ENCODE results near the gene C2CD5. TPM values are rescaled to one million over a fixed set of nuclear protein-coding genes. Genes with fewer than 3 reads are reported as not detected.
"Not testable (repeated sequence)": the region's sequence is repeated elsewhere in the genome, so short reads cannot be mapped to it uniquely, and the experiment has no call there.

The C2CD5 gene
- total RNA-seq, 1 experiment from 2014 or later = 44.6 TPM

DNA sequence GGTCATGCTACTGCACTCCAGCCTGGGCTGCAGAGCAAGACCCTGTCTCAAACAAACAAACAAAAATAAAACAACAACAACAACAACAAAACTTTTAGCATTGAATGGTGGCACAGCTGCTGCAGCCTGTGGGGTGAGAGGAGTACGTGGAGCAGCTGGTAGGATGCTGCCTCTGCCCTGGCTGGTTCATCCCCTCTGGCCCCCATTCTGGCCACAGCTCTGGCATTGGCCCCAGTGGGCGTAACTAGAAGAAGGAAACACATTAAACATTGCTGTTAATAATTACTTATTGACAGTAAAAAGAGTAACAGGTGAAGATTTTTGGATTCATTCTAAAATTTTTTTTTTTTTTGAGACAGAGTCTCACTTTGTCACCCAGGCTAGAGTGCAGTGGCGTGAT, 28.8 kb upstream of the C2CD5 start:
- Mint-ChIP-seq H3K36me3 (ENCODE audit: insufficient read depth, unreplicated experiment) (no peaks in the 10 kb centered on the region), H3K27ac (ENCODE audit: unreplicated experiment) (no peak overlapping the region), H3K9me3 (ENCODE audit: unreplicated experiment) (peaks cover 10% of the 10 kb centered on the region), H3K4me3 (ENCODE audit: unreplicated experiment) (no peak overlapping the region), H3K27me3 (ENCODE audit: insufficient read depth, unreplicated experiment) (no peaks in the 10 kb centered on the region), H3K4me1 (ENCODE audit: low read depth, unreplicated experiment) (no peaks in the 10 kb centered on the region)
- peaks cover 3% of the 10 kb centered on the region; the same call in 1 of the 2 replicates for H3K9me3 ChIP-seq
- H3K4me3 ChIP-seq (ENCODE audit: low read depth, low read length) = no peak overlapping the region
- no TSS peak for BruUV-seq (replicated peaks)
- intact Hi-C loops (cut with micrococcal nuclease; ENCODE audit: unreplicated experiment) = no loop called here
- no peaks in the 10 kb centered on the region for H3K27me3 ChIP-seq (replicated peaks; ENCODE audit: control insufficient read depth, insufficient read depth, low read length)
- H3K4me1 ChIP-seq = peaks cover 5% of the 10 kb centered on the region
- no peak for TF ChIP-seq CTCF (IDR thresholded peaks at IDR 0.05; ENCODE audit: insufficient read depth in 1 of 2, low read depth in 1 of 2, low read length in 1 of 2, severe bottlenecking in 1 of 2, unreplicated experiment in 1 of 2)
- CTCF ChIA-PET = interaction anchor here (0.7 kb wide), 1 partner anchor 188 kb away, joined by 4 read pairs; no protein-coding TSS in a partner anchor
- no peak for DNase-seq
- POLR2A ChIA-PET = no interaction called here
- H3K36me3 ChIP-seq (ENCODE audit: control insufficient read depth, insufficient read depth, low read length) = no peaks in the 10 kb centered on the region

GRCh38 chr12:22569253-22569652, 24.9 kb upstream of the C2CD5 start:
- no peak overlapping the region for H3K4me3 ChIP-seq (ENCODE audit: low read depth, low read length)
- no peak overlapping the region for H3K4me3 Mint-ChIP-seq (ENCODE audit: unreplicated experiment)
- no peaks in the 10 kb centered on the region for H3K4me1 ChIP-seq
- ChIA-PET CTCF (no interaction called here), POLR2A (no interaction called here)
- H3K36me3 Mint-ChIP-seq (ENCODE audit: insufficient read depth, unreplicated experiment) = no peaks in the 10 kb centered on the region
- no peak for TF ChIP-seq CTCF (IDR thresholded peaks at IDR 0.05; ENCODE audit: insufficient read depth in 1 of 2, low read depth in 1 of 2, low read length in 1 of 2, severe bottlenecking in 1 of 2, unreplicated experiment in 1 of 2)
- no peak overlapping the region for H3K27ac Mint-ChIP-seq (ENCODE audit: unreplicated experiment)
- H3K9me3 Mint-ChIP-seq (ENCODE audit: unreplicated experiment) = peaks cover 10% of the 10 kb centered on the region
- H3K27me3 Mint-ChIP-seq (ENCODE audit: insufficient read depth, unreplicated experiment) = no peaks in the 10 kb centered on the region
- no peaks in the 10 kb centered on the region for H3K4me1 Mint-ChIP-seq (ENCODE audit: low read depth, unreplicated experiment)
- no peak for DNase-seq
- no TSS peak for BruUV-seq (replicated peaks)
- H3K27me3 ChIP-seq (replicated peaks; ENCODE audit: control insufficient read depth, insufficient read depth, low read length) = no peaks in the 10 kb centered on the region
- H3K36me3 ChIP-seq (ENCODE audit: control insufficient read depth, insufficient read depth, low read length) = no peaks in the 10 kb centered on the region
- no peaks in the 10 kb centered on the region for H3K9me3 ChIP-seq
- intact Hi-C loops (cut with micrococcal nuclease; ENCODE audit: unreplicated experiment) = no loop called here

DNA sequence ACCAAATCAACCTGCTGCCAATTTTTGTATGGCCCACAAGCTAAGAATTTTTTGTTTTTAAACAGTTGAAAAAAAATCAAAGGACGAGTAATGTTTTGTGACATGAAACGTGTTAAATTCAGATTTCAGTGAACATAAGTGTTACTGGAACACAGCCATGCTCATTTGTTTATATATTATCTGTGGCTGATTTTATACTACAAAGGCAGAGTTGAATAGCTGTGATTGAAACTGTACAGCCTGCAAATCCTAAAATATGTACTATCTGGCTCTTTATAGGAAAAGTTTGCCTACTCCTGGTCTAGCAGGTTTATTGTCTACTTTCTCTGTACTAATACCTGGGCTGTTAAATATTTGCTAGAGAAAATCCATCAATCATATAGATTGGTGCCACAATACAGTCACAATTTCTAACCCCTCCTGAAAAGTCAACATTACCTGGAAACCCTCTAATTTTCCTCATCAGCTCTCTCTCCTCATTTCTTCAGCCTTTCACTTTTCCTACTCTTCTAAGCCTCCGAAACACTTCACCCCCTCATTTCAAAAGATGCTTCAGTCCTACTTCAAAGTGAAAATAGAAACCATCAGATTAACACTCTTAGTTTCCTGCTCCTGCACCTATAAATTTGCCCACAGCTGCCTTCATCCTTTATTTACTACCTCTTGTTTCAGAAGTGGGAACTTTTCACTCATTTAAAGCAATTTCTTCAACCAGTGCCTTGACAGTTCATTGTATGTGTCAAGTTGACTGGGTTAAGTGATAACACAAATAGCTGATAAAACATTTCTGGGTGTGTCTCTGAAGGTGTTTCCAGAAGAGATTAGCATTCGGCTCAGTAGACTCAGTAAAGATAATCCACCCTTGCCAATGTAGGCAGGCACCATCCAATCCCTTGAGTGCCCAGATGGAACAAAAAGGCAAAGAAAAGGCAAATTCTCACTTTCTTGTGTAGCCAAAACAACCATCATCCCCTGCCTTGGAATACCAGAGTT, 18.0 kb upstream of the C2CD5 start:
- Mint-ChIP-seq H3K9me3 (ENCODE audit: unreplicated experiment) (peaks cover 20% of the 10 kb centered on the region), H3K4me3 (ENCODE audit: unreplicated experiment) (peak overlapping the region; percentile 8), H3K27ac (ENCODE audit: unreplicated experiment) (peak overlapping the region; percentile 15), H3K4me1 (ENCODE audit: low read depth, unreplicated experiment) (peaks cover 31% of the 10 kb centered on the region), H3K27me3 (ENCODE audit: insufficient read depth, unreplicated experiment) (no peaks in the 10 kb centered on the region), H3K36me3 (ENCODE audit: insufficient read depth, unreplicated experiment) (no peaks in the 10 kb centered on the region)
- peaks cover 28% of the 10 kb centered on the region for H3K4me1 ChIP-seq
- DNase-seq = peak in 1 of 2 experiments; percentile 45
- TF ChIP-seq CTCF (IDR thresholded peaks at IDR 0.05; ENCODE audit: insufficient read depth in 1 of 2, low read depth in 1 of 2, low read length in 1 of 2, severe bottlenecking in 1 of 2, unreplicated experiment in 1 of 2) = no peak
- H3K4me3 ChIP-seq (ENCODE audit: low read depth, low read length) = no peak overlapping the region
- no TSS peak for BruUV-seq (replicated peaks)
- H3K27me3 ChIP-seq (replicated peaks; ENCODE audit: control insufficient read depth, insufficient read depth, low read length) = no peaks in the 10 kb centered on the region
- H3K36me3 ChIP-seq (ENCODE audit: control insufficient read depth, insufficient read depth, low read length) = no peaks in the 10 kb centered on the region
- POLR2A ChIA-PET = no interaction called here
- no peaks in the 10 kb centered on the region for H3K9me3 ChIP-seq
- CTCF ChIA-PET = interaction anchor here (1.6 kb wide), 1 partner anchor 33 kb away, joined by 5 read pairs; no protein-coding TSS in a partner anchor
- intact Hi-C loops (cut with micrococcal nuclease; ENCODE audit: unreplicated experiment) = loop anchor here (1.0 to 2.0 kb wide), 4 partner anchors 14 to 62 kb away; partner anchors contain the start of genes C2CD5 and ETNK1

DNA sequence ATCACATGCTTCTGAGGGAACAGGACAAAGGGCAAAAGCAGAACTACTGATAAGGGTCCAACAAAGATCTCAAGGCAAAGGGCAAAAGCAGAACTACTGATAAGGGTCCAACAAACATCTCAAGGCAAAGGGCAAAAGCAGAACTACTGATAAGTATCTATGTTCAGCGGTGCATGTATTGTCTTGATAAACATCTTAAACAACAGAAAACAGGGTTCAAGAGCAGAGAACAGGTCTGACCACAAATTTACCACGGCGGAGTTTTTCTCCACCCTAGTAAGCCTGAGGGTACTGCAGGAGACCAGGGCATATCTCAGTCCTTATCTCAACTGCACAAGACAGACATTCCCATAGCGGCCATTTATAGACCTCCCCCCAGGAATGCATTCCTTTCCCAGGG, 10.4 kb upstream of the C2CD5 start:
- H3K36me3 Mint-ChIP-seq (ENCODE audit: insufficient read depth, unreplicated experiment); H3K4me1 Mint-ChIP-seq (ENCODE audit: low read depth, unreplicated experiment); H3K4me1 ChIP-seq; H3K4me3 Mint-ChIP-seq (ENCODE audit: unreplicated experiment); H3K27me3 Mint-ChIP-seq (ENCODE audit: insufficient read depth, unreplicated experiment); H3K36me3 ChIP-seq (ENCODE audit: control insufficient read depth, insufficient read depth, low read length); H3K4me3 ChIP-seq (ENCODE audit: low read depth, low read length); CTCF ChIA-PET; H3K27me3 ChIP-seq (replicated peaks; ENCODE audit: control insufficient read depth, insufficient read depth, low read length); BruUV-seq (replicated peaks); POLR2A ChIA-PET: not testable (repeated sequence)
- intact Hi-C loops (cut with micrococcal nuclease; ENCODE audit: unreplicated experiment) = loop anchor here (1.0 kb wide), 1 partner anchor 10 kb away; the partner anchor contains the start of gene C2CD5
- H3K9me3 ChIP-seq = peaks cover 50% of the 10 kb centered on the region
- H3K9me3 Mint-ChIP-seq (ENCODE audit: unreplicated experiment) = peaks cover 38% of the 10 kb centered on the region
- peak overlapping the region; percentile 3 for H3K27ac Mint-ChIP-seq (ENCODE audit: unreplicated experiment)
- peak; percentile 48 to 59 for DNase-seq
